H9 (cell line): ENCODE data around the gene TMEM272. TPM values are rescaled to one million over a fixed set of nuclear protein-coding genes. Genes with fewer than 3 reads are reported as not detected.

Experiments
- DNase-seq: peaks from one replicate; pipeline ENCODE4 v3.0.0-alpha.2; 2017
- H2AFZ ChIP-seq: one replicate; pipeline ENCODE4 v1.6.1; 2013; ENCODE audit warnings: mild to moderate bottlenecking, low read length, control low read depth, moderate library complexity
- H2AK5ac ChIP-seq: 2 replicates; pipeline ENCODE4 v1.6.1; 2013; ENCODE audit warnings: low read length, control low read depth, mixed read lengths; ENCODE audit not compliant: insufficient read length
- H2BK120ac ChIP-seq: one replicate; pipeline ENCODE4 v1.6.1; 2013; ENCODE audit warnings: low read depth, mild to moderate bottlenecking, low read length, control low read depth, inconsistent platforms; ENCODE audit not compliant: poor library complexity, severe bottlenecking
- H2BK12ac ChIP-seq: 2 replicates; pipeline ENCODE4 v1.6.1; 2013; ENCODE audit warnings: low read length, control low read depth, mixed read lengths, low read depth; ENCODE audit not compliant: insufficient read length
- H2BK15ac ChIP-seq: 2 replicates; pipeline ENCODE4 v1.6.1; 2013; ENCODE audit warnings: low read depth, low read length, control low read depth
- H2BK20ac ChIP-seq: one replicate; pipeline ENCODE4 v1.6.1; 2013; ENCODE audit warnings: low read depth, mild to moderate bottlenecking, low read length, control low read depth, inconsistent platforms; ENCODE audit not compliant: poor library complexity, severe bottlenecking
- H2BK5ac ChIP-seq: 2 replicates; pipeline ENCODE4 v1.6.1; 2013; ENCODE audit warnings: low read length, control low read depth, mixed read lengths; ENCODE audit not compliant: insufficient read length
- H3K14ac ChIP-seq: 2 replicates; pipeline ENCODE4 v1.6.1; 2013; ENCODE audit warnings: low read length, control low read depth; ENCODE audit not compliant: insufficient read depth
- H3K18ac ChIP-seq: 2 replicates; pipeline ENCODE4 v1.6.1; 2013; ENCODE audit warnings: low read depth, mild to moderate bottlenecking, mixed read lengths, low read length, control low read depth; ENCODE audit not compliant: insufficient read length
- H3K23ac ChIP-seq: 2 replicates; pipeline ENCODE4 v1.6.1; 2013; ENCODE audit warnings: low read length, control low read depth, mixed read lengths, low read depth; ENCODE audit not compliant: insufficient read length
- H3K23me2 ChIP-seq: 2 replicates; pipeline ENCODE4 v1.6.1; 2013; ENCODE audit warnings: low read depth, mild to moderate bottlenecking, mixed read lengths, low read length, control low read depth; ENCODE audit not compliant: insufficient read length, poor library complexity, severe bottlenecking
- H3K27ac ChIP-seq: 2 replicates; pipeline ENCODE4 v1.5.1; 2013; ENCODE audit warnings: low read length, control low read depth, mixed read lengths, low read depth; ENCODE audit not compliant: insufficient read length
- H3K27me3 ChIP-seq: 2 replicates; pipeline ENCODE4 v1.6.1; 2013; ENCODE audit warnings: low read length, control low read depth, inconsistent platforms; ENCODE audit not compliant: insufficient read depth
- H3K4ac ChIP-seq: 2 replicates; pipeline ENCODE4 v1.6.1; 2013; ENCODE audit warnings: low read depth, mild to moderate bottlenecking, control low read depth, inconsistent platforms, low read length, moderate library complexity
- H3K4me1 ChIP-seq: 2 replicates; pipeline ENCODE4 v1.6.1; 2013; ENCODE audit warnings: low read length, control low read depth, inconsistent platforms; ENCODE audit not compliant: insufficient read depth
- H3K4me2 ChIP-seq: 2 replicates; pipeline ENCODE4 v1.6.1; 2013; ENCODE audit warnings: low read length, control low read depth, mixed read lengths; ENCODE audit not compliant: insufficient read length, insufficient read depth
- H3K56ac ChIP-seq: 2 replicates; pipeline ENCODE4 v1.6.1; 2013; ENCODE audit warnings: low read depth, mild to moderate bottlenecking, mixed read lengths, low read length, control low read depth; ENCODE audit not compliant: insufficient read length
- H3K79me1 ChIP-seq: 2 replicates; pipeline ENCODE4 v1.6.1; 2013; ENCODE audit warnings: low read depth, mild to moderate bottlenecking, moderate library complexity, low read length, control low read depth, inconsistent platforms; ENCODE audit not compliant: insufficient read depth, poor library complexity, severe bottlenecking
- H3K79me2 ChIP-seq: 2 replicates; pipeline ENCODE4 v1.6.1; 2013; ENCODE audit warnings: low read length, control low read depth, inconsistent platforms; ENCODE audit not compliant: insufficient read depth
- H3K9ac ChIP-seq: 2 replicates; pipeline ENCODE4 v1.6.1; 2013; ENCODE audit warnings: low read length, control low read depth, mixed read lengths; ENCODE audit not compliant: insufficient read length; ENCODE audit errors: extremely low read depth
- H3K9me3 ChIP-seq: one replicate; pipeline ENCODE4 v1.6.1; 2013; ENCODE audit warnings: low read depth, low read length, inconsistent platforms; ENCODE audit not compliant: control insufficient read depth
- H3T11ph ChIP-seq: one replicate; pipeline ENCODE4 v1.6.1; 2013; ENCODE audit warnings: mild to moderate bottlenecking, low read length, control low read depth, inconsistent platforms
- H4K20me1 ChIP-seq: one replicate; pipeline ENCODE4 v1.6.1; 2013; ENCODE audit not compliant: control insufficient read depth, insufficient read length, insufficient read depth
- H4K5ac ChIP-seq: 2 replicates; pipeline ENCODE4 v1.6.1; 2013; ENCODE audit warnings: low read depth, mild to moderate bottlenecking, mixed read lengths, low read length, control low read depth; ENCODE audit not compliant: insufficient read length
- H4K8ac ChIP-seq: replicated peaks from 2 replicates; pipeline ENCODE4 v1.6.1; 2013; ENCODE audit warnings: low read length, control low read depth, mixed read lengths, low read depth; ENCODE audit not compliant: insufficient read length
- H4K91ac ChIP-seq: 2 replicates; pipeline ENCODE4 v1.6.1; 2013; ENCODE audit warnings: low read depth, mild to moderate bottlenecking, moderate library complexity, mixed read lengths, low read length, control low read depth; ENCODE audit not compliant: insufficient read length
- H3K27ac Mint-ChIP-seq, 3 experiments: 2 replicates in 2 of 3; 3 replicates in 1 of 3; pipeline ENCODE4 v1.8.0; 2020 to 2021; ENCODE audit warnings: mixed read lengths in 3 of 3, mild to moderate bottlenecking in 1 of 3, moderate library complexity in 1 of 3
- H3K27me3 Mint-ChIP-seq: 2 replicates; pipeline ENCODE4 v1.8.0; 2021; ENCODE audit warnings: low read depth, mild to moderate bottlenecking, moderate library complexity, mixed read lengths
- H3K36me3 Mint-ChIP-seq, 3 experiments: 2 replicates in 2 of 3; 3 replicates in 1 of 3; pipeline ENCODE4 v1.8.0; 2020 to 2021; ENCODE audit warnings: low read depth in 3 of 3, mixed read lengths in 3 of 3; ENCODE audit not compliant: insufficient read depth in 1 of 3
- H3K4me1 Mint-ChIP-seq, 2 experiments: 2 replicates each; pipeline ENCODE4 v1.8.0; 2020; ENCODE audit warnings: mixed read lengths in 2 of 2
- H3K4me3 Mint-ChIP-seq, 2 experiments: 2 replicates in 1 of 2; 3 replicates in 1 of 2; pipeline ENCODE4 v1.8.0; 2020 to 2021; ENCODE audit warnings: mild to moderate bottlenecking in 2 of 2, mixed read lengths in 2 of 2, moderate library complexity in 1 of 2
- H3K9me3 Mint-ChIP-seq, 2 experiments: 2 replicates in 1 of 2; 3 replicates in 1 of 2; pipeline ENCODE4 v1.8.0; 2020; ENCODE audit warnings: mild to moderate bottlenecking in 2 of 2, mixed read lengths in 2 of 2, moderate library complexity in 1 of 2
- CTCF ChIP-seq: fragments of 200-600 bp; sonication (generic); conservative IDR thresholded peaks from 3 replicates; pipeline ENCODE4 v1.8.0; 2021; ENCODE audit warnings: antibody characterized with exemption, mild to moderate bottlenecking
- WGBS: extraction: QIAGEN DNeasy Blood & Tissue Kit; methylation state at CpG from one replicate; pipeline ENCODE4 v1.1.7; 2013; ENCODE audit warnings: missing lambda C conversion rate, low lambda C conversion rate, mixed read lengths; ENCODE audit not compliant: insufficient read length; ENCODE audit errors: extremely low coverage; 5-methylcytosine and 5-hydroxymethylcytosine counted together
- total RNA-seq: library from RNA; stranded (reverse); gene quantifications from 2 replicates; pipeline ENCODE4 v1.2.1, GENCODE V29; 2021

TMEM272 gene
- total RNA-seq, 1 experiment from 2014 or later, result not detected

- H3K4me2 ChIP-seq, result no peak overlapping the region
- no peak overlapping the region for H3T11ph ChIP-seq
- no peak overlapping the region for H3K18ac ChIP-seq
- H2AK5ac ChIP-seq, result no peak overlapping the region
- Mint-ChIP-seq H3K9me3 (no peaks in the 10 kb centered on the region), H3K27ac (no peak overlapping the region), H3K4me1 (peaks cover 4 to 6% of the 10 kb centered on the region in 2 experiments; a peak in 2 of 4 replicates), H3K4me3 (no peak overlapping the region), H3K36me3 (no peaks in the 10 kb centered on the region), H3K27me3 (no peaks in the 10 kb centered on the region; the same call in none of the 2 replicates)
- no peak overlapping the region for H3K4ac ChIP-seq
- TF ChIP-seq CTCF, result no peak
- H4K20me1 ChIP-seq, result no peaks in the 10 kb centered on the region
- H3K27me3 ChIP-seq, result no peaks in the 10 kb centered on the region
- H2BK12ac ChIP-seq, result no peak overlapping the region
- H2BK120ac ChIP-seq, result no peak overlapping the region
- H4K8ac ChIP-seq, result no peak overlapping the region
- no peak overlapping the region for H2BK5ac ChIP-seq
- no peak overlapping the region for H3K27ac ChIP-seq
- H4K91ac ChIP-seq, result no peak overlapping the region
- no peak overlapping the region for H3K14ac ChIP-seq
- H3K9ac ChIP-seq, result no peak overlapping the region
- H3K23ac ChIP-seq, result no peak overlapping the region
- H3K56ac ChIP-seq, result no peak overlapping the region
- no peak for DNase-seq
- H3K79me2 ChIP-seq, result no peaks in the 10 kb centered on the region
- no peak overlapping the region for H2BK15ac ChIP-seq
- no peak overlapping the region for H2BK20ac ChIP-seq
- H3K79me1 ChIP-seq, result no peaks in the 10 kb centered on the region
- H3K23me2 ChIP-seq, result no peaks in the 10 kb centered on the region
- H3K9me3 ChIP-seq, result no peaks in the 10 kb centered on the region
- no peak overlapping the region for H2AFZ ChIP-seq
- H4K5ac ChIP-seq, result no peak overlapping the region
- no CpG with 5 or more reads among the region's 5 CpGs for WGBS
- H3K4me1 ChIP-seq, result no peaks in the 10 kb centered on the region
Measured at GRCh38 chr13:51883226-51883600, 38.2 kb upstream of the TMEM272 start.
